CD14-positive monocyte (primary cell): ENCODE results near the gene GLIPR1L2. TPM values are rescaled to one million over a fixed set of nuclear protein-coding genes. Genes with fewer than 3 reads are reported as not detected.
"Not testable (repeated sequence)": the region's sequence is repeated elsewhere in the genome, so short reads cannot be mapped to it uniquely, and the experiment has no call there.

ENCODE experiments used
- DNase-seq, 3 donors: peaks; one replicate each; pipeline ENCODE4 v3.0.0-alpha.2; 2011 to 2022
- H2AFZ ChIP-seq: 2 replicates; pipeline ENCODE4 v1.6.0; 2012; ENCODE audit warnings: mild to moderate bottlenecking, low read depth, low read length, inconsistent platforms; ENCODE audit not compliant: insufficient read depth, poor library complexity, severe bottlenecking
- H3K27ac ChIP-seq, 2 donors: 1 replicate in 1 of 2; 2 replicates in 1 of 2; pipeline ENCODE4 v1.5.1; 2012 to 2013; ENCODE audit warnings: low read length in 2 of 2, control low read depth in 1 of 2, inconsistent platforms in 1 of 2, low read depth in 1 of 2, mild to moderate bottlenecking in 1 of 2
- H3K27me3 ChIP-seq, 2 donors: one replicate each; pipeline versions ENCODE4 v1.6.0 to v1.6.1; 2011 to 2013; ENCODE audit warnings: low read length in 2 of 2; ENCODE audit not compliant: control insufficient read depth in 2 of 2, insufficient read depth in 2 of 2
- H3K36me3 ChIP-seq, 2 donors: replicated peaks in 1 of 2; 1 replicate in 1 of 2; 2 replicates in 1 of 2; pipeline versions ENCODE4 v1.5.1 to v1.6.1; 2012 to 2013; ENCODE audit warnings: low read length in 2 of 2, control low read depth in 1 of 2, inconsistent platforms in 1 of 2, mild to moderate bottlenecking in 1 of 2; ENCODE audit not compliant: insufficient read depth in 2 of 2, control insufficient read depth in 1 of 2
- H3K4me1 ChIP-seq, 2 donors: 1 replicate in 1 of 2; 2 replicates in 1 of 2; pipeline versions ENCODE4 v1.5.1 to v1.6.1; 2012 to 2013; ENCODE audit warnings: low read length in 2 of 2, control low read depth in 1 of 2, inconsistent platforms in 1 of 2, mild to moderate bottlenecking in 1 of 2, moderate library complexity in 1 of 2; ENCODE audit not compliant: insufficient read depth in 2 of 2, control insufficient read depth in 1 of 2
- H3K4me2 ChIP-seq: replicated peaks from 2 replicates; pipeline ENCODE3; 2012; ENCODE audit warnings: low read length, moderate library complexity, mild to moderate bottlenecking; ENCODE audit not compliant: poor library complexity, severe bottlenecking; ENCODE audit errors: extremely low read depth
- H3K4me3 ChIP-seq, 3 experiments: fragments of 200-600 bp in 1 of 3; sonication (generic) in 1 of 3; replicated peaks in 1 of 3; 1 replicate in 2 of 3; 2 replicates in 1 of 3; pipeline ENCODE4 v1.5.1; 2011 to 2013; ENCODE audit warnings: low read length in 3 of 3, mild to moderate bottlenecking in 3 of 3, control low read depth in 2 of 3, low read depth in 2 of 3, inconsistent platforms in 1 of 3, moderate library complexity in 1 of 3
- H3K79me2 ChIP-seq: 2 replicates; pipeline ENCODE4 v1.6.0; 2012; ENCODE audit warnings: mild to moderate bottlenecking, control low read depth, inconsistent platforms, low read length, moderate library complexity; ENCODE audit not compliant: insufficient read depth
- H3K9ac ChIP-seq: 2 replicates; pipeline ENCODE4 v1.6.0; 2017; ENCODE audit warnings: low read length, mild to moderate bottlenecking; ENCODE audit not compliant: insufficient read depth, poor library complexity, severe bottlenecking
- H3K9me3 ChIP-seq, 2 donors: replicated peaks in 1 of 2; 1 replicate in 1 of 2; 2 replicates in 1 of 2; pipeline versions ENCODE4 v1.5.1 to v1.6.1; 2012 to 2013; ENCODE audit warnings: low read length in 2 of 2, control low read depth in 1 of 2; ENCODE audit not compliant: control insufficient read depth in 1 of 2, insufficient read depth in 1 of 2
- H4K20me1 ChIP-seq: 2 replicates; pipeline ENCODE4 v1.6.0; 2012; ENCODE audit warnings: mild to moderate bottlenecking, low read length, control low read depth, moderate library complexity; ENCODE audit not compliant: insufficient read depth
- H3K27ac Mint-ChIP-seq, 7 donors: one replicate each; pipeline ENCODE4 v1.8.0; 2020; ENCODE audit warnings: mild to moderate bottlenecking in 7 of 7, mixed read lengths in 7 of 7, moderate library complexity in 6 of 7, inconsistent platforms in 2 of 7
- H3K27me3 Mint-ChIP-seq, 3 donors: one replicate each; pipeline ENCODE4 v1.8.0; 2021 to 2022; ENCODE audit warnings: low read depth in 3 of 3, mild to moderate bottlenecking in 3 of 3, mixed read lengths in 3 of 3, moderate library complexity in 3 of 3, inconsistent platforms in 1 of 3
- H3K36me3 Mint-ChIP-seq, 2 donors: one replicate each; pipeline ENCODE4 v1.8.0; 2020; ENCODE audit warnings: mixed read lengths in 2 of 2, inconsistent platforms in 1 of 2, mild to moderate bottlenecking in 1 of 2
- H3K4me1 Mint-ChIP-seq: one replicate; pipeline ENCODE4 v1.8.0; 2020; ENCODE audit warnings: mild to moderate bottlenecking, mixed read lengths
- H3K4me3 Mint-ChIP-seq, 2 donors: one replicate each; pipeline ENCODE4 v1.8.0; 2020; ENCODE audit warnings: mild to moderate bottlenecking in 2 of 2, mixed read lengths in 2 of 2, moderate library complexity in 1 of 2
- H3K9me3 Mint-ChIP-seq, 7 donors: one replicate each; pipeline ENCODE4 v1.8.0; 2020 to 2022; ENCODE audit warnings: mixed read lengths in 7 of 7, mild to moderate bottlenecking in 6 of 7, moderate library complexity in 6 of 7, inconsistent platforms in 2 of 7
- WGBS: methylation state at CpG from one replicate; pipeline ENCODE4 v1.1.5; 2013; ENCODE audit warnings: missing lambda C conversion rate; ENCODE audit not compliant: insufficient coverage; 5-methylcytosine and 5-hydroxymethylcytosine counted together
- intact Hi-C, 2 donors: fragments of 100-400 bp; cut with micrococcal nuclease; formaldehyde crosslinking; loops; one replicate each; pipeline versions ENCODE4 v1.15.0 to v1.15.1; 2023
- polyA plus RNA-seq, 3 donors: library from polyadenylated mRNA; depleted of rRNA in 1 of 3; unstranded in 2 of 3; stranded (reverse) in 1 of 3; fragments of 300-500 nt in 2 of 3; fragments of >200 nt in 1 of 3; fragmentation: Illumina TruSeq in 2 of 3; gene quantifications; 1 replicate in 2 of 3; 2 replicates in 1 of 3; pipeline ENCODE4 v1.2.3, GENCODE V29; 2012 to 2021
- TF ChIP-seq, protein P1 (sequence below): fragments of 200-600 bp; IDR thresholded peaks from one replicate; pipeline ENCODE4 v1.8.0; 2022; ENCODE audit warnings: antibody characterized with exemption, mild to moderate bottlenecking

GLIPR1L2 gene
- polyA plus RNA-seq, 3 donors, result 0.11 to 0.24 TPM; not detected in 1

DNA sequence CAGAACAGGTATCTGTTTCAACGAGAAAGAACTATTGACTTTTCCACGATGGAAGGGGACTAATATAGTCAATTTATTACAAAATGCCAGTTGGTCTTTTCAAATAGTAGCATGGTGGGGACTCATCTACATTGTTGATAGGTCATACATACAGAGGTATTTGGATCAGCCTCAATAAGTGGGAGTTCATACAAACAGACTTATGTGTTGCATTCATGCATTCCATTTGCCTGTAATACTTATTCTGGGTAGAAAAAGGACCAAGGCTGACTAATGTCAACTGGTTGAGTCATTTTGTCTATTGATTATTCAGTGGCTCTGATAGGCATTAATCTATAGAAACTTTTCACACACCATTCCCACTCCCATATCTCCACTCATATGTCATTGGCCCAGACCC, 48.2 kb downstream of the GLIPR1L2 start:
- intact Hi-C loops, result loop anchor here in 1 of 2 donors (5.0 kb wide), 1 partner anchor 33 kb away; no protein-coding TSS in a partner anchor
- Mint-ChIP-seq H3K4me1 (peaks cover 22% of the 10 kb centered on the region), H3K4me3 (no peak overlapping the region), H3K9me3 (peaks cover 2 to 11% (median 7%) of the 10 kb centered on the region in 7 donors), H3K27me3 (peaks cover 0 to 3% (median 0%) of the 10 kb centered on the region in 3 donors), H3K36me3 (no peaks in the 10 kb centered on the region), H3K27ac (no peak overlapping the region)
- H3K4me2 ChIP-seq, result no peak overlapping the region
- peaks cover 10 to 14% of the 10 kb centered on the region in 2 donors for H3K4me1 ChIP-seq
- H3K79me2 ChIP-seq, result no peaks in the 10 kb centered on the region
- no peak for DNase-seq
- no peak overlapping the region for H3K4me3 ChIP-seq
- H3K9ac ChIP-seq, result no peak overlapping the region
- 92% methylated on average over 2 of the region's 2 CpGs for WGBS
- H4K20me1 ChIP-seq, result no peaks in the 10 kb centered on the region
- peaks cover 0 to 4% of the 10 kb centered on the region in 2 donors for H3K9me3 ChIP-seq
- TF ChIP-seq, protein P1, sequence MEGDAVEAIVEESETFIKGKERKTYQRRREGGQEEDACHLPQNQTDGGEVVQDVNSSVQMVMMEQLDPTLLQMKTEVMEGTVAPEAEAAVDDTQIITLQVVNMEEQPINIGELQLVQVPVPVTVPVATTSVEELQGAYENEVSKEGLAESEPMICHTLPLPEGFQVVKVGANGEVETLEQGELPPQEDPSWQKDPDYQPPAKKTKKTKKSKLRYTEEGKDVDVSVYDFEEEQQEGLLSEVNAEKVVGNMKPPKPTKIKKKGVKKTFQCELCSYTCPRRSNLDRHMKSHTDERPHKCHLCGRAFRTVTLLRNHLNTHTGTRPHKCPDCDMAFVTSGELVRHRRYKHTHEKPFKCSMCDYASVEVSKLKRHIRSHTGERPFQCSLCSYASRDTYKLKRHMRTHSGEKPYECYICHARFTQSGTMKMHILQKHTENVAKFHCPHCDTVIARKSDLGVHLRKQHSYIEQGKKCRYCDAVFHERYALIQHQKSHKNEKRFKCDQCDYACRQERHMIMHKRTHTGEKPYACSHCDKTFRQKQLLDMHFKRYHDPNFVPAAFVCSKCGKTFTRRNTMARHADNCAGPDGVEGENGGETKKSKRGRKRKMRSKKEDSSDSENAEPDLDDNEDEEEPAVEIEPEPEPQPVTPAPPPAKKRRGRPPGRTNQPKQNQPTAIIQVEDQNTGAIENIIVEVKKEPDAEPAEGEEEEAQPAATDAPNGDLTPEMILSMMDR, result no peak
- H2AFZ ChIP-seq, result no peak overlapping the region
- H3K27ac ChIP-seq, result no peak overlapping the region
- H3K36me3 ChIP-seq, result no peaks in the 10 kb centered on the region
- no peaks in the 10 kb centered on the region for H3K27me3 ChIP-seq

DNA sequence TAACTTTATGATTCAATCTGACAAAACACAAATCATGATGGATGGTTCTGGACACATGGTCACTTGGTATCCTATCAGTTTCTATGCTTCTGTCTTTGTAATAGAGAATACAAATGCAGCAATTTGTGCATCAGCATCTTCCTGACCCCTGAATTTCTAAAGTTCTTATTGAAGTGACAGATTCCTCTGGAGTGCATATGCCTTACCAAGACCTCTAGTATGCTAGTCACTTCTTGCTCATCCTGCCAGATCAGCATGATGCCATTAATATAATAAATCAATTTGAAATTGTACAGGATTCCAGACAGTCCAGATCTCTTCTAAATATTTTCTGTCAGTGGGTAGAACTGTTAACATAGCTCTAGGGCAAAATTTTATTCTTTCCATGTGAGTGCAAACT, 49.0 kb downstream of the GLIPR1L2 start:
- Histone ChIP-seq H3K79me2 (no peaks in the 10 kb centered on the region), H3K4me1 (peaks cover 18 to 23% of the 10 kb centered on the region in 2 donors), H3K4me2 (no peak overlapping the region), H3K9ac (no peak overlapping the region), H4K20me1 (no peaks in the 10 kb centered on the region), H2AFZ (no peak overlapping the region), H3K4me3 (no peak overlapping the region), H3K27ac (no peak overlapping the region), H3K36me3 (no peaks in the 10 kb centered on the region), H3K9me3 (peaks cover 0 to 4% of the 10 kb centered on the region in 2 donors), H3K27me3 (no peaks in the 10 kb centered on the region)
- Mint-ChIP-seq H3K4me3 (no peak overlapping the region), H3K27me3 (peaks cover 0 to 2% (median 0%) of the 10 kb centered on the region in 3 donors), H3K4me1 (peaks cover 31% of the 10 kb centered on the region), H3K36me3 (no peaks in the 10 kb centered on the region), H3K27ac (no peak overlapping the region), H3K9me3 (peaks cover 2 to 10% (median 7%) of the 10 kb centered on the region in 7 donors)
- intact Hi-C loops, result loop anchor here (5.0 kb wide), 2 partner anchors 32 to 47 kb away; no protein-coding TSS in a partner anchor
- TF ChIP-seq, protein P1, result no peak
- DNase-seq, result no peak

DNA sequence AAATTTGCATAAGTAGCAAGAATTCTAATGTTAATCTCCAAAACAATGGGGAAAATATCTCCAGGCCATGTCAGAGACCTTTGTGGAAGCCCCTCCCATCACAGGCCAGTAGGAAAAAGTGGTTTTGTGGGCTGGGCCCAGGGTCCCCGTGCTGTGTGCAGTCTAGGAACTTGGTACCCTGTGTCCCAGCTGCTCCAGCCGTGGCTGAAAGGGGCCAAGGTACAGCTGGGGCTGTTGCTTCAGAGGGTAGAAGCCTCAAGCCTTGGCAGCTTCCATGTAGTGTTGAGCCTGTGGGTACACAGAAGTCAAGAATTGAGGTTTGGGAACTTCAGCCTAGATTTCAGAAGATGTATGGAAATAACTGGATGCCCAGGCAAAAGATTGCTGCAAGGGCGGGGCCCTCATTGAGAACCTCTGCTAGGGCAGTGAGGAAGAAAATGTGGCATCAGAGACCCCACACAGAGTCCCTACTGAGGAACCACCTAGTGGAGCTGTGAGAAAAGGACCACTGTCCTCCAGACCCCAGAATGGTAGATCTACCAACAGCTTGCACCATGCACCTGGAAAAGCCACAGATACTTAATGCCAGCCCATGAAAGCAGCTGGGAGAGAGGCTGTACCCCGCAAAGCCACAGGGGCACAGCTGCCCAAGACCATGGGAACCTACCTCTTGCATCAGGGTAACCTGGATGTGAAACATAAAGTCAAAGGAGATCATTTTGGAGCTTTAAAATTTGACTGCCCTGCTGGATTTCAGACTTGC, 51.0 kb downstream of the GLIPR1L2 start:
- H3K27ac ChIP-seq, H3K4me3 ChIP-seq, H3K36me3 ChIP-seq, H3K9me3 Mint-ChIP-seq, H3K4me3 Mint-ChIP-seq, H3K4me2 ChIP-seq, H2AFZ ChIP-seq, H3K36me3 Mint-ChIP-seq, DNase-seq, H3K9ac ChIP-seq, H3K27ac Mint-ChIP-seq, H4K20me1 ChIP-seq, H3K27me3 ChIP-seq, H3K79me2 ChIP-seq, H3K9me3 ChIP-seq, H3K27me3 Mint-ChIP-seq: not testable (repeated sequence)
- intact Hi-C loops, result loop anchor here in 1 of 2 donors (5.0 kb wide), 1 partner anchor 45 kb away; no protein-coding TSS in a partner anchor
- 66% methylated on average over 4 of the region's 4 CpGs for WGBS
- peaks cover 25 to 36% of the 10 kb centered on the region in 2 donors for H3K4me1 ChIP-seq
- H3K4me1 Mint-ChIP-seq, result peaks cover 43% of the 10 kb centered on the region
